Mesenchymal stem cell (in vitro differentiated cells and primary cell): Measurements from ENCODE around the gene HKDC1.

Source experiments
- DNase-seq: peaks from one replicate; pipeline ENCODE4 v3.0.0-alpha.2; 2013
- H2AFZ ChIP-seq: one replicate; pipeline ENCODE4 v1.6.1; 2013; ENCODE audit warnings: low read depth, mild to moderate bottlenecking, control low read depth, inconsistent platforms, low read length, moderate library complexity
- H2AK5ac ChIP-seq: 2 replicates; pipeline ENCODE4 v1.6.1; 2013; ENCODE audit warnings: low read length, moderate library complexity, mild to moderate bottlenecking, inconsistent platforms; ENCODE audit not compliant: severe bottlenecking
- H2BK120ac ChIP-seq: one replicate; pipeline ENCODE4 v1.6.1; 2013; ENCODE audit warnings: low read depth, mild to moderate bottlenecking, inconsistent platforms, low read length, moderate library complexity
- H2BK12ac ChIP-seq, 2 experiments: one replicate each; pipeline ENCODE4 v1.6.1; 2013; ENCODE audit warnings: inconsistent platforms in 2 of 2, low read length in 2 of 2, mild to moderate bottlenecking in 2 of 2, moderate library complexity in 2 of 2, control low read depth in 1 of 2
- H2BK15ac ChIP-seq: one replicate; pipeline ENCODE4 v1.6.1; 2013; ENCODE audit warnings: mild to moderate bottlenecking, low read depth, inconsistent platforms; ENCODE audit not compliant: poor library complexity, severe bottlenecking
- H2BK5ac ChIP-seq: 2 replicates; pipeline ENCODE4 v1.6.1; 2013; ENCODE audit warnings: low read depth, mild to moderate bottlenecking, low read length, control low read depth, inconsistent platforms; ENCODE audit not compliant: poor library complexity, severe bottlenecking
- H3K14ac ChIP-seq, 2 experiments: one replicate each; pipeline ENCODE4 v1.6.1; 2013; ENCODE audit warnings: inconsistent platforms in 2 of 2, low read length in 2 of 2, control low read depth in 1 of 2, mild to moderate bottlenecking in 1 of 2, moderate library complexity in 1 of 2
- H3K18ac ChIP-seq, 2 experiments: one replicate each; pipeline ENCODE4 v1.6.1; 2013; ENCODE audit warnings: inconsistent platforms in 2 of 2, low read length in 2 of 2, control low read depth in 1 of 2, low read depth in 1 of 2, mild to moderate bottlenecking in 1 of 2
- H3K23ac ChIP-seq, 2 experiments: one replicate each; pipeline ENCODE4 v1.6.1; 2013; ENCODE audit warnings: inconsistent platforms in 2 of 2, low read length in 2 of 2, mild to moderate bottlenecking in 2 of 2, moderate library complexity in 2 of 2, control low read depth in 1 of 2
- H3K27ac ChIP-seq: 2 replicates; pipeline ENCODE4 v1.5.1; 2013; ENCODE audit warnings: mild to moderate bottlenecking, moderate library complexity, low read length, control low read depth, inconsistent platforms; ENCODE audit not compliant: poor library complexity, severe bottlenecking
- H3K27me3 ChIP-seq, 2 experiments: 2 replicates each; pipeline versions ENCODE4 v1.6.1 to v1.7.0; 2013; ENCODE audit warnings: low read length in 2 of 2, mild to moderate bottlenecking in 2 of 2, moderate library complexity in 2 of 2, control low read depth in 1 of 2, inconsistent platforms in 1 of 2; ENCODE audit not compliant: control insufficient read depth in 1 of 2, insufficient read depth in 1 of 2
- H3K36me3 ChIP-seq, 2 experiments: 2 replicates each; pipeline versions ENCODE4 v1.6.1 to v1.7.0; 2013; ENCODE audit warnings: low read length in 2 of 2, control low read depth in 1 of 2, inconsistent platforms in 1 of 2, low read depth in 1 of 2, mild to moderate bottlenecking in 1 of 2; ENCODE audit not compliant: insufficient read depth in 2 of 2, control insufficient read depth in 1 of 2
- H3K4ac ChIP-seq, 2 experiments: one replicate each; pipeline ENCODE4 v1.6.1; 2013; ENCODE audit warnings: inconsistent platforms in 2 of 2, low read length in 2 of 2, mild to moderate bottlenecking in 2 of 2, moderate library complexity in 2 of 2, control low read depth in 1 of 2, low read depth in 1 of 2
- H3K4me1 ChIP-seq: 2 replicates; pipeline ENCODE4 v1.6.1; 2013; ENCODE audit warnings: low read depth, low read length, control low read depth; ENCODE audit not compliant: control insufficient read depth, insufficient read depth
- H3K4me2 ChIP-seq: 2 replicates; pipeline ENCODE4 v1.6.1; 2013; ENCODE audit warnings: low read length, mild to moderate bottlenecking, inconsistent platforms; ENCODE audit not compliant: poor library complexity, severe bottlenecking
- H3K4me3 ChIP-seq, 2 experiments: 2 replicates each; pipeline versions ENCODE4 v1.5.1 to v1.7.0; 2013; ENCODE audit warnings: low read length in 2 of 2, mild to moderate bottlenecking in 2 of 2, control low read depth in 1 of 2, low read depth in 1 of 2; ENCODE audit not compliant: insufficient read depth in 1 of 2
- H3K79me1 ChIP-seq: replicated peaks from 2 replicates; pipeline ENCODE4 v1.6.1; 2013; ENCODE audit warnings: mild to moderate bottlenecking, control low read depth, low read length, inconsistent platforms; ENCODE audit not compliant: poor library complexity, severe bottlenecking
- H3K9ac ChIP-seq: 2 replicates; pipeline ENCODE4 v1.7.0; 2013; ENCODE audit warnings: mild to moderate bottlenecking, low read length, moderate library complexity
- H3K9me3 ChIP-seq: 2 replicates; pipeline ENCODE4 v1.7.0; 2013; ENCODE audit warnings: mild to moderate bottlenecking, low read length; ENCODE audit not compliant: control insufficient read depth
- H4K8ac ChIP-seq: one replicate; pipeline ENCODE4 v1.6.1; 2013; ENCODE audit warnings: inconsistent platforms, mild to moderate bottlenecking, low read length, moderate library complexity
- H4K91ac ChIP-seq: one replicate; pipeline ENCODE4 v1.6.1; 2013; ENCODE audit warnings: mild to moderate bottlenecking, low read length, inconsistent platforms
- WGBS: methylation state at CpG from one replicate; pipeline ENCODE4 v1.1.7; 2013; ENCODE audit warnings: mixed read lengths; 5-methylcytosine and 5-hydroxymethylcytosine counted together

Gene HKDC1

GRCh38 chr10:69259547-69260243, 39.6 kb downstream of the HKDC1 start:
- Histone ChIP-seq H3K23ac (no peak overlapping the region), H3K79me1 (no peaks in the 10 kb centered on the region), H3K27me3 (no peaks in the 10 kb centered on the region), H3K9ac (no peak overlapping the region), H2AK5ac (no peak overlapping the region), H3K9me3 (no peaks in the 10 kb centered on the region), H4K8ac (no peak overlapping the region), H3K36me3 (peaks cover 0 to 34% of the 10 kb centered on the region in 2 experiments), H2BK12ac (no peak overlapping the region), H3K18ac (no peak overlapping the region), H2BK120ac (no peak overlapping the region), H3K4me3 (no peak overlapping the region), H4K91ac (no peak overlapping the region), H2BK15ac (no peak overlapping the region), H2BK5ac (no peak overlapping the region), H3K14ac (no peak overlapping the region), H3K4ac (no peak overlapping the region), H3K4me1 (no peaks in the 10 kb centered on the region), H3K4me2 (no peak overlapping the region), H3K27ac (no peak overlapping the region), H2AFZ (no peak overlapping the region)
- DNase-seq: no peak
- 87% methylated on average over 1 of the region's 3 CpGs for WGBS

- H2BK12ac ChIP-seq: no peak overlapping the region
- DNase-seq: no peak
- 90% methylated on average over 8 of the region's 8 CpGs for WGBS
- H3K9me3 ChIP-seq: no peaks in the 10 kb centered on the region
- no peak overlapping the region for H3K18ac ChIP-seq
- H3K79me1 ChIP-seq: no peaks in the 10 kb centered on the region
- H3K4me1 ChIP-seq: no peaks in the 10 kb centered on the region
- no peak overlapping the region for H3K4me3 ChIP-seq
- peaks cover 0 to 37% of the 10 kb centered on the region in 2 experiments for H3K36me3 ChIP-seq
- no peak overlapping the region for H2BK120ac ChIP-seq
- no peak overlapping the region for H3K4me2 ChIP-seq
- no peak overlapping the region for H3K27ac ChIP-seq
- H2AFZ ChIP-seq: no peak overlapping the region
- no peak overlapping the region for H4K91ac ChIP-seq
- no peak overlapping the region for H2BK15ac ChIP-seq
- no peak overlapping the region for H2AK5ac ChIP-seq
- no peak overlapping the region for H4K8ac ChIP-seq
- no peak overlapping the region for H3K14ac ChIP-seq
- H3K23ac ChIP-seq: no peak overlapping the region
- H2BK5ac ChIP-seq: no peak overlapping the region
- H3K27me3 ChIP-seq: no peaks in the 10 kb centered on the region
- no peak overlapping the region for H3K9ac ChIP-seq
- H3K4ac ChIP-seq: no peak overlapping the region
Observed at GRCh38 chr10:69261184-69261583, 41.1 kb downstream of the HKDC1 start.

DNA sequence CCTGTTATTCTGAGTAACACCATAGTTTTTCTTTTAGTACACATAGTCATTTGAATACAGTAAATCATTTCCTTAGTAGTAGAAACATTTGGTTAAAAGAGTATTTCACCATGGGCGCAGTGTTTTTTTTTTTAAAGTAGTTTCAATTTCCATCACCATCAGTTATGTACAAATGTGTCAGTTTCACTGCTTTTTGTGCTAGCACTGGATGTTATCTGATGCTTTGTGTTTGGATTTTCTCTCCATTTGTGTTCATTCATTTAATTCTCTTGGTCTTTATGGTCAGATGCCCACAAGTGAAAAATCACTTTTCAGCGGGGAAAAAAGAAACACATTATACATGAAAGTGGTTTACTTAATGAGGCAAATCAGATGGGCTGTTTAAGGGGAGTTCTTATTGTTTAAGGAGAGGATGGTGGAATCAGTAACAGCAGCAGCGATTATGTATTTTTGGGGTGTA, 42.2 kb downstream of the HKDC1 start:
- Histone ChIP-seq H2AK5ac (no peak overlapping the region), H3K4me3 (no peak overlapping the region), H3K23ac (no peak overlapping the region), H3K18ac (no peak overlapping the region), H3K4me1 (no peaks in the 10 kb centered on the region), H2BK5ac (no peak overlapping the region), H2BK12ac (no peak overlapping the region), H3K36me3 (peaks cover 0 to 30% of the 10 kb centered on the region in 2 experiments), H3K9ac (no peak overlapping the region), H3K9me3 (no peaks in the 10 kb centered on the region), H3K4ac (no peak overlapping the region), H3K14ac (no peak overlapping the region), H3K4me2 (no peak overlapping the region), H4K8ac (no peak overlapping the region), H2BK120ac (no peak overlapping the region), H2AFZ (no peak overlapping the region), H2BK15ac (no peak overlapping the region), H3K27ac (no peak overlapping the region), H4K91ac (no peak overlapping the region), H3K27me3 (no peaks in the 10 kb centered on the region), H3K79me1 (no peaks in the 10 kb centered on the region)
- no peak for DNase-seq
- 97% methylated on average over 2 of the region's 3 CpGs for WGBS

GRCh38 chr10:69265521-69265920, 45.4 kb downstream of the HKDC1 start:
- H3K9me3 ChIP-seq: peaks cover under 1% of the 10 kb centered on the region
- no peak overlapping the region for H3K9ac ChIP-seq
- no peak for DNase-seq
- no peak overlapping the region for H3K27ac ChIP-seq
- no peak overlapping the region for H2AFZ ChIP-seq
- no peaks in the 10 kb centered on the region for H3K79me1 ChIP-seq
- H2BK5ac ChIP-seq: no peak overlapping the region
- no peak overlapping the region for H3K4me2 ChIP-seq
- H2BK15ac ChIP-seq: no peak overlapping the region
- no peak overlapping the region for H2BK120ac ChIP-seq
- no peak overlapping the region for H4K91ac ChIP-seq
- H3K27me3 ChIP-seq: no peaks in the 10 kb centered on the region
- no peaks in the 10 kb centered on the region for H3K4me1 ChIP-seq
- no peak overlapping the region for H3K23ac ChIP-seq
- peaks cover 0 to 18% of the 10 kb centered on the region in 2 experiments for H3K36me3 ChIP-seq
- no peak overlapping the region for H2BK12ac ChIP-seq
- no peak overlapping the region for H3K14ac ChIP-seq
- H3K4me3 ChIP-seq: no peak overlapping the region
- H4K8ac ChIP-seq: no peak overlapping the region
- no peak overlapping the region for H3K4ac ChIP-seq
- 96% methylated on average over 16 of the region's 17 CpGs for WGBS
- H3K18ac ChIP-seq: no peak overlapping the region
- no peak overlapping the region for H2AK5ac ChIP-seq
